Duodenal mucosa (tissue), 2 donors: ENCODE measurements around the gene DLGAP5.
A peak's percentile ranks its signal among the peaks of the same experiment; 100 is the strongest.

Source experiments
- H3K27ac ChIP-seq: one replicate; pipeline ENCODE4 v1.7.0; 2013; ENCODE audit warnings: low read depth, low read length
- H3K27me3 ChIP-seq, 2 donors: one replicate each; pipeline ENCODE4 v1.7.0; 2013; ENCODE audit warnings: low read length in 2 of 2, control low read depth in 1 of 2; ENCODE audit not compliant: insufficient read depth in 2 of 2, control insufficient read depth in 1 of 2
- H3K36me3 ChIP-seq, 2 donors: one replicate each; pipeline ENCODE4 v1.7.0; 2013; ENCODE audit warnings: low read length in 2 of 2, control low read depth in 1 of 2; ENCODE audit not compliant: insufficient read depth in 2 of 2, control insufficient read depth in 1 of 2
- H3K4me1 ChIP-seq, 2 donors: one replicate each; pipeline ENCODE4 v1.7.0; 2013; ENCODE audit warnings: low read length in 2 of 2, control low read depth in 1 of 2; ENCODE audit not compliant: insufficient read depth in 2 of 2, control insufficient read depth in 1 of 2
- H3K4me3 ChIP-seq, 2 donors: one replicate each; pipeline ENCODE4 v1.7.0; 2013; ENCODE audit warnings: low read length in 2 of 2, low read depth in 1 of 2
- H3K9ac ChIP-seq, 2 donors: one replicate each; pipeline ENCODE4 v1.7.0; 2013; ENCODE audit warnings: low read length in 2 of 2, low read depth in 1 of 2
- H3K9me3 ChIP-seq, 2 donors: one replicate each; pipeline ENCODE4 v1.7.0; 2013; ENCODE audit warnings: low read length in 2 of 2, control low read depth in 1 of 2; ENCODE audit not compliant: control insufficient read depth in 1 of 2

The DLGAP5 gene

DNA sequence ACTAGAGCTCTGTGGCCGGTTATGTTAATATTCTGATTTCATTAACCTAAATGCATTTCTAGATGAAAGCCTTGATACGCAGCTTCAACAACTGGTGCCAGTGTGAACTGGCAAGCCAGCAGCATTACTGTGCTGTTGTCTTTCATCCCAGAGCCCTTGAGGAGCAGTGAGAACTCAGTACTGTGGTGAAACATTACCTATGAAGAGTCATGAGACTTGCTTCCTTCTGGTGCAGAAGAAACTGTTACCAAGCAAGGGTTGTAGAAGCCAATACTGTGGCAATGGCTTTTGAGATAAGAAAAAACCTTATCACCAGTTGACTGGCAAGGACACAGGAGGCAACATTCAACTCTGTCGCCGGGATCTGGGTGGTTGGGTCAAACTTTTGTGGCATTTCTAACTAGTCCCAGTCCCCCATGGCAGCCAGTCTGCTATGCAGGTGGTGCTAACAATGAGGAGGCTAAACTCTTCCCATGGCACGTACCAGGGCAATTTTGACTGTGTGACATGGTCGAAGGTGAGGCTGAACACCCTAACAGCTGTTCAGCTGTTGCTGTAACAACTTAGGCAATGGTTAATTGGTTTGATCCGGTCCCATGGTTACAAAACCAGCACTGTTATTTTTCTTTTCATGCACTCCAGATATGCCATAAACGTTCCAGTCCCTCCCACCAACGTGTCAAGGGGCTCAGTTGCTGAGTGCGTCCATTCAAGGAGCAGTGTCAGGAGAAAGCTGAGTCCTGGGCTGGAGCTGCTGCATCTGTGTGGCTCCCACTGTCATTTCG is 74.9 kb downstream of the DLGAP5 start:
- Histone ChIP-seq H3K36me3 (no peaks in the 10 kb centered on the region), H3K9me3 (no peaks in the 10 kb centered on the region), H3K9ac (peak overlapping the region; percentile 27 to 38), H3K27ac (peak overlapping the region; percentile 75), H3K4me1 (peaks cover 37 to 63% of the 10 kb centered on the region in 2 donors), H3K4me3 (peak overlapping the region; percentile 13 to 36), H3K27me3 (no peaks in the 10 kb centered on the region)

DNA sequence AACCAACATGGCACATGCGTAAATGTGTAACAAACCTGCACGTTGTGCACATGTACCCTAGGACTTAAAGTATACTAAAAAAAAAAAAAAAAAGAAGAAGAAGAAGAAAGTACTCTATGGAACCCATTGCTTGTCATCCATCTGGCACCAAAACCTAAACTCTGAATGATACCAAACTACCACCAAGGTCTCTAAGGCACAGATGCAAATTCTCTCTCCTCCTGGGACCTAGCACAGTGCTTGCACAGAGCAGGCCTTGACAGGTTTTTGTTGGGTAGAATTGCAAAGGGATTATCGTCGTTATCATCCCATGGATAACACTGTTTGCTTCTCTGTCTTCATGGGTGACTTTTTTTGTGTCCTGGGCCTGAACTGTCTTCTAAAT is 75.5 kb downstream of the DLGAP5 start:
- H3K4me1 ChIP-seq: peaks cover 35 to 57% of the 10 kb centered on the region in 2 donors
- H3K36me3 ChIP-seq: no peaks in the 10 kb centered on the region
- H3K9me3 ChIP-seq: no peaks in the 10 kb centered on the region
- no peaks in the 10 kb centered on the region for H3K27me3 ChIP-seq
- no peak overlapping the region for H3K27ac ChIP-seq
- H3K9ac ChIP-seq: peak overlapping the region in 1 of 2 donors; percentile 38
- H3K4me3 ChIP-seq: no peak overlapping the region

DNA sequence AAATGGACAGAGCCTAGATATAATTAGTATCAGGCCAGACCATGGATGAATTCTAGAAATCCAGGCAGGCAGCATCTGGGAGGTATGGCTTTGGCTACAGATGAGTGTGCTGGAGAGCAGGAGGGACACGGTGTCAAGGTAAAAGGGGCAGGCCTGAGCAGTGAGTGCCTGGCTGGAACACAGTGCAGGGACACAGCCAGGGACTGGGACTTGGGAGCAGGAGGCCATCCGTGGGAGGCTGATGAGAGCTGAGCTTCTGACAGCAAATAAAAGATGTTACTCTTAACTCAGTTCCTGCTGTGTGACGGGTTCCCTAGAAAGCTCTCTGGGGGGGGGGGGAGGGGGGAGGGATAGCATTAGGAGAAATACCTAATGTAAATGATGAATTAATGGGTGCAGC is 75.9 kb downstream of the DLGAP5 start:
- H3K9me3 ChIP-seq: no peaks in the 10 kb centered on the region
- H3K9ac ChIP-seq: no peak overlapping the region
- peak overlapping the region; percentile 53 for H3K27ac ChIP-seq
- H3K36me3 ChIP-seq: no peaks in the 10 kb centered on the region
- H3K4me3 ChIP-seq: no peak overlapping the region
- no peaks in the 10 kb centered on the region for H3K27me3 ChIP-seq
- H3K4me1 ChIP-seq: peaks cover 31 to 53% of the 10 kb centered on the region in 2 donors

DNA sequence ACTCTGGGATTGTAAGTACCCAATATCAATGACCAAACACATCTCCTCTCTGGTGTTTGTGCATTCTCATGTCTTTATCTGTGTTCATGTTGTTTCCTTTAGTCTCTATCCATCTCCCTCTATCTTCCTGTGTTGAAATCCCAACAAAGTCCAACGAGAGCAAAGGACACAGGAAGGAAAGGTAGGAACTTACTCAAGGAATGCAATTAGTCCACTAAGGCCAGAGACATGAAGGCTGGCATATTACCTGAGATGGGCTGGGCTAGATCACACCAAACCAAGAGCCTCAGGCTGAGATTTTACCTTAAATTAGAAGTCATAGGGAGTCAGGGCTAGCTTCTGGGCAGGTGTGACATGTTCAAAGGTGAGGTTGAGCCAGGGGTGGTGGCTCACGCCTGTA is 76.7 kb downstream of the DLGAP5 start:
- H3K9ac ChIP-seq: no peak overlapping the region
- peaks cover 24 to 46% of the 10 kb centered on the region in 2 donors for H3K4me1 ChIP-seq
- no peaks in the 10 kb centered on the region for H3K9me3 ChIP-seq

DNA sequence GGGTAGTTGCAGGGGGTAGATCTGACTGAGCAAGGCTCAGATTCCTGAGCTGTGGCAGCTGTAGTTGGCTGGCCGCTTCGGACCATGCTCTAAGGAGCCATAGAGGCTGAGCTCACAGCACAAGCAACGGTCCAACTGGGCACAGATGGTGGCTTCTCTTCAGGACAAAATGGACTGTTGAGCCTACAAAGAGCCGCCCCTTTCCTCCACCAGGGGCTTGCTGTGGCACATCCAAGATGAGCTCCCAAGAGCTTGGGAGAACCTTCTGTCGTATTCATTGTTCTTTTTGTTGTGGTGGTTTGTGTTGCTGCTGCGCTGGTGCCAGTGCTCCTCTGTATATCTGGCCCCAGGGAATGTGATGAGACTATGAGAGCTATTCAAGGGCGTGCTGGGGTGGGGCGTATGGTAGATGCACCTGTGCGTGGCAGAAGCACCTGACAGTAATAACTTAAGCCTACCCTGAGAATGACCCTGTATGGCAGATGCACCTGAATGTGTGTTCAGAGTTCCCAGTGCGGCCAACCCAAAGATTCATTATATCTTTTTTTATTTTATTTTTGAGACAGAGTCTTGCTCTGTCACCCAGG is 80.2 kb downstream of the DLGAP5 start:
- Histone ChIP-seq H3K27me3 (no peaks in the 10 kb centered on the region), H3K27ac (no peak overlapping the region), H3K36me3 (no peaks in the 10 kb centered on the region), H3K4me1 (peaks cover 22 to 36% of the 10 kb centered on the region in 2 donors), H3K9ac (no peak overlapping the region), H3K9me3 (no peaks in the 10 kb centered on the region), H3K4me3 (no peak overlapping the region)

More for the DNA sequence above, 76.7 kb downstream of the DLGAP5 start:
- H3K4me3 ChIP-seq: no peak overlapping the region
- H3K27ac ChIP-seq: no peak overlapping the region
- no peaks in the 10 kb centered on the region for H3K36me3 ChIP-seq
- H3K27me3 ChIP-seq: no peaks in the 10 kb centered on the region

DNA sequence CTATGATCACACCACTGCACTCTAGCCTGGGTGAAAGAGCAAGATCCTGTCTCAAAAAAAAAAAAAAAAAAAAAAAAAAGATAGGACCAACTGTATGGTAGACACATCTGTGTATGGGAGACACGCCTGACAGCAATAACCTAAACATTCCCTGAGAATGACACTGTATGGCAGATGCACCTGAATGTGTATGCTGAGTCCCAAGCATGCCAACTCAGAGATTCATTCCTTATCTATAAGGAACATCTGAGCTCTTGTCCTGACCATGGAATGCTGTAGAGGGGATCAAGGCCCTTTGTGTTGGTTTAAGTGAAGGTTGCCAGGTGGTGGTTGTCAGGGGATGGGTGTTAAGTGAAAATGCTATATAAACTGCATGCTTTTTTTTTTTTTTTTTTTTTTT is 81.5 kb downstream of the DLGAP5 start:
- Histone ChIP-seq H3K27me3 (no peaks in the 10 kb centered on the region), H3K36me3 (no peaks in the 10 kb centered on the region), H3K9me3 (no peaks in the 10 kb centered on the region), H3K9ac (no peak overlapping the region), H3K4me3 (no peak overlapping the region), H3K27ac (no peak overlapping the region), H3K4me1 (peaks cover 17 to 32% of the 10 kb centered on the region in 2 donors)

DNA sequence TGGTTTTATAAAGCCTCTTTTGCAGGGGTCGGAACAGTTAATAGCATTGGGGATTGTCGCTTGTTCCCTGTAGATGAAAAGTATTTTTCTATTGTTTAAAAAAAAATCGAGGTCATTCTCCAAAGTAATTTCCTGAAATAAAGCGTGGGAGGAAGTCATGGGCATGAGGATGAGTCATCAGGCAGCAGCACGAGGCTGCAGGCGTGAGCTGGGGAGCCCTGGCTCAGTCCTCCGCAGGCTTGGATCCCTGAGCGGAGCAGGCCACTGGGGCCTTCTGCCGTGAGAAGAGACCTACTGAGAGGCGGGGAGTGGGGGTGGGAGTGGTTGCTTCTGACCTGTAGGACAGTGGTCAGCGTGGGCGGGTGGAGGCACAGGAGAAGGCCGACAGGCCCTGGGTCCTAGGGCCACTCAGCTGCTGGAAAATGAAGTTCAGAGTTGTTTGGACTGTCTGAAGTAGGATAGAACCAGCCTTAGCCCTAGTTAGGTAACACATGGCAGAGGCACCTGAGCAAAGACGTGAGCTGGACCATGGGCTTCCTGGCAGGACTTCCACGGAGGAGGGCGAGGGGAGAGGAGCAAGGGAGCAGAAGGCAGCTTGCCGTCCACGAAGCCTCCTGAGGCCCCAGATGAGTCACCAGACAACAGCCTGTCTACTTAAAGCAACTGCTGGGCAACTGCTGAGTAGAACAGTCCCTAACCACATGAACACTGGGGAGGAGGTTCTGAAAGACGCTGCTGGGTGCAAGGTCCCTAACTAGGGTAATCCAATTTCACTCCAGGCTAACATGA is 83.4 kb downstream of the DLGAP5 start:
- peak overlapping the region; percentile 25 to 64 for H3K9ac ChIP-seq
- peak overlapping the region; percentile 95 for H3K27ac ChIP-seq
- H3K27me3 ChIP-seq: no peaks in the 10 kb centered on the region
- H3K9me3 ChIP-seq: peaks cover 0 to 6% of the 10 kb centered on the region in 2 donors
- no peaks in the 10 kb centered on the region for H3K36me3 ChIP-seq
- H3K4me3 ChIP-seq: peak overlapping the region in 1 of 2 donors; percentile 19
- H3K4me1 ChIP-seq: peaks cover 29 to 42% of the 10 kb centered on the region in 2 donors

DNA sequence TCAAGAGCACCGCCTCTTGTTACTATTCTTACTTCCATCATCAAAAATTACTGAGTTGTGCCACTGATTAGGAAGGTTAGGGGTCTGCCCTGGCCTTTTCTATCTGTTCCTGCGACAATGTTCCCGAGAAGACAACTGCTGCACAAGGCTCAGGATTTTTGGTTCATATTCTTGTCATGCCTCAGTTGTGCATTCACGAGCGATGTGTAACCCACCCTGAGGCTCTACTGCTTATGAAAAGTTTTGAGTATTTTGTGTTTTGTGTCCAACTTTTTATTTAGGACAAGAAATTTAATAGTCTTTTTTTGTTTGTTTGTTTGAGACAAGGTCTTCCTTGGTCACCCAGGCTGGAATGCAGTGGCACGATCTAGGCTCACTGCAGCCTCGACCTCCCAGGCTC is 85.4 kb downstream of the DLGAP5 start:
- Histone ChIP-seq H3K36me3 (no peaks in the 10 kb centered on the region), H3K9me3 (peaks cover 0 to 6% of the 10 kb centered on the region in 2 donors), H3K27me3 (no peaks in the 10 kb centered on the region), H3K9ac (no peak overlapping the region), H3K4me3 (no peak overlapping the region), H3K4me1 (peaks cover 43 to 59% of the 10 kb centered on the region in 2 donors), H3K27ac (no peak overlapping the region)

DNA sequence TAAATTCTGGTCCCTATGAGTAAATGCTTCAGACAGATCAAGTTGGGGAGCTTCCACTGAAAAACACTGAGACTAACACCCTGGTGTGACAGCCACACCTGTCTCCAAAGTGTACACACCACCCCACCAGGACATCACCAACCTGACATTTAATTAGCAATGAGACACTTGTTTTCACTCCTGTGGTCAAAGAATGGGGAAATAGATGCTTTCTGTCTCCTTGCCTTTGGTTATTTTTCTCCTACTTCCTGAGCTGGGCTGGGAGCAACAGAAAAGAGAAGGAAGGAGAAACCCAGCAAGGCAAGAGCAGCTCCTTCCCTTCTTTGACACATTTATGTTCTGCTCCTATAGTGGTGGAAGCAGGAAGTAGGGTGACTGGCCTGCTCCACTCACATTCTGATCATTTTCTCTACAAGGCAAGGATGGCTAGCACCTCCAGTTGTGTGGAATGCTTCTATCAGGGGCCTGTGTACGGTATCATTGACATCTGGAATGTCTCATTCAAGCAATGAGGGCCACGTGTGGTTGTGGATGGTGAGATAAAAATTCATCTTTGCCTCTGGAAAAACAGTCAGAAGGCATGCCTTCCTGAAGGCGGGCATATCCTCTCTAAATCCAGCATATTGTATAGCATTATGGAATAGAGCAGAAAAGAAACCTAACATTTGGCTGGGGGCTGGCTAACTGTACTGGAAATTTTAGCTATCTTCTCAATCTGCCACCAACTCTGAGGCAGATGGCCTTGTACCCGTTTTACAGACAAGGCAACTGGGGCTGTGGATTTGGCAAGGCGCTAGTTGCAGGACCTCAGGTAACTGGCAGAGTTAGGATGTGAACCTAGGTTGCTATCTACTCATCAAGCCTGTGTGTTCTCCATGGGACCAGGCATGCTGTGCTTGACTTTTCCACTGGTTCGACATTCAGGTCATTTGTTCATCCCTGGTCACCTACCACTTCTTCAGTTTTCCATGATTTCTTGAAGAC is 87.1 kb downstream of the DLGAP5 start:
- Histone ChIP-seq H3K27ac (peak overlapping the region; percentile 91), H3K9ac (peak overlapping the region; percentile 63 to 77), H3K27me3 (no peaks in the 10 kb centered on the region), H3K4me3 (no peak overlapping the region), H3K4me1 (peaks cover 43 to 65% of the 10 kb centered on the region in 2 donors), H3K36me3 (no peaks in the 10 kb centered on the region), H3K9me3 (peaks cover 0 to 6% of the 10 kb centered on the region in 2 donors)
